Brain pericyte (primary cell): ENCODE results near the gene LNPEP.

Experiments used
- DNase-seq: peaks from one replicate; pipeline ENCODE4 v3.0.0-alpha.2; 2012; ENCODE audit warnings: low read depth, low spot score

The LNPEP gene

DNA sequence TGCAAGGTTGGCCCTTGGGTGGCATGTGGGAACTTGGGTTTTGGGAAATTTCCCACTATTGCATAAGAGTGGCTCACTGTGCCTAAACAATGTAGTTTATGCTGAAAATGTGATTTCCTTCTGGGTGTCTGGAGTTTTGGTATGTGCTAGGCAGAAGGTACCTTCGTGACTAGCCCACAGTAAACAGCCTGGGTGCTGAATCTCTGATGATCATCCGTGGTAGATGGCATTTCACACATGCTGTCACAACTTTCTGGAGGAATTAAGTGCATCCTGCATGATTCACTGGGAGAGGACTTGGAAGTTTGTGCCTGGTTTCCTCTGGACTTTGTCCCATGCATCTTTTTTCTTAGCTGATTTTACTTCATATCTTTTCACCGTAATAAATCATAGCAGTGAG, 64.5 kb downstream of the LNPEP start:
- no peak for DNase-seq

DNA sequence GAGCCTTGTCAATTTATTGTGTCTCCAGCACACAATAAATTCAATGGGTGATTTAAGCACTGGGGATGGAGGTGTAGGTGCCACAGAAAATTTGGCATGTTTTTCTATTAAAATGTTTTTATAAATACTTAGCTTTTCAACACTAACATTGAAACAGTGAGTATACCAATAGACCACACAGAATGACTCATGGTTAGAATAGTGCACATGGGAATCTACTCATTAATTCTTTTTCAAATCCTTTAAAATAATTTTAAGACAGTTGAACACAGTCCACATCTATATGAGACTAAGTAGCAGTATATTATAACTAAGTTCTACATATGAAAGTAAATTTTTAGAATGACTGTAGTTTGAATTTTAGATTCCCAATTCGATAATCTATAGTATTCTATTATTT, 67.1 kb downstream of the LNPEP start:
- no peak for DNase-seq

DNA sequence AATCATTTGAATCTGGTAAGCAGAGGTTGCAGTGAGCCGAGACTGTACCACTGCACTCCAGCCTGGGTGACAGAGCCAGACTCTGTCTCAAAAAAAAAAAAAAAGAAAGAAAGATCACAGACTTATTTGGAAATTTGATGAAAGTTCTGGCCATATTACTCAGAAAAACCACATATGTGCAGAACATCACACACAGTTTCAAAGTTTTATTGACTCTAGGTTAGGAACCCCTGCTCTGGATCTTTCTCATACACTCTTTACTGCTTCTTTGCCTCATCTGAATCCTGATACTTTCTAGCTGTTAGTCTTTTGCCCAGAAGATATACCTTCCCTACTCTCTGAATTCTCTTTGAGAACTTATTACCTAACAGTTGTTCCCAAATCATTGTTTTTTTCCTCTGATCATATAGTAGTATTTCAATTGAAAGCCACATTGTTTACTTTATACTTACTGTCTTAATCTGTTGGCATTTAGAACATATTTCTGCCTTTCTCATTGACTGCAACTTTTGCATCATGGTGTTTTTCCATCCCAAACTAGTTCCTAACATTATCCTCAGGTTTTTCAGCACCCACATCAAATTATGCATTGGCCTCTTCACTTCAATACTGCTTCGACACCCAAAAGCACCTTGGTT, 68.7 kb downstream of the LNPEP start:
- no peak for DNase-seq

- DNase-seq, result no peak
Measured at GRCh38 chr5:97006454-97007060, 70.7 kb downstream of the LNPEP start.

DNA sequence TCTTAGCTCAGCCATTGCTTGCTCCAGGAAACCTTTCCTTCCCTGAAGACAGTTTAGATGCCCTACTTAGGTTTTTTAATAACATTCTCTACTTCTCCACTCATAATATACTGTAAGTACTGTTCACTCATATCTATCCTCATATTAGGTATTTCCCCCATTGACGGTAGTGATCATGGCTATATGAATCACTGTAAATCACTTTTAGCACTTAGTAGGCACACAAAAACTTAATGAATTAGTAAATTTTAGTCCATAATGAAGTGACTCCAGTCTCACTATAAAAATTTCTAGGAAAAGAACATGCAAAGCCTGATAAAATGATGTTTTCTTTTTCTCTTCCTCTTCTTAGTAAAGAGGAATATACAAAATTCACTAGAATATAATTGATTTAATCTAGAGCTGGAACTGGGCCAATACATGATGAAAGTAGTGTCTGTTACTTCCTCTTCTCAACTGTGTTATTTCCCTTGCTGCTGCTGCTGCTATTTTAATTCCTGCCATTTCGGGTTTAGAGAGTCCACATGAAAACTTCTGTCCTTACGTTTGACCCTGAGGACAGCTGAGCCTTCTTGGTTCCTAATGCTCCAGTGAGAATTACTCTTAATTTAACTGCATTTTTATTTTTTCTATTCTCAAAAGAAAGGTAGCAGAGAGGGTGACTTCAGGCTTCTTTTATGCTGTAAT, 73.5 kb downstream of the LNPEP start:
- DNase-seq, result no peak

DNA sequence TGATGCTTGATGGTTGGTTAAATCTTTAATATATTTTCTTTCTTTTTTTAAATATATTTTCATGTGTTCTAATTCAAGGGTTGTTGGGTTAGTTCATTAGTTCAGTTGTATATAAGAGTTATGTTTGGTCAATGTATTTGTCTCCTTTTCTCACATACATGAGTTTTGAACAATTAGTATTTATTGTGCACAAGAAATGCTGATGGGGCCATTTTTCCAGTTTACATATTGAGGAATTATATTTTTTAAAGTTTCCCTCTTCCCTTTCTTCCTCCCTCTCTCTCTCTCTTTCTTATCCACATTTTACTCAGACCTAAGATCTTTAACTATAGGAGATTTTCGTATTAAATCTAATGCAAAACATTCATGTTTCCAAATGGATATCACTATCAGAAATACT, 74.0 kb downstream of the LNPEP start:
- DNase-seq, result no peak

GRCh38 chr5:97010606-97011005, 74.7 kb downstream of the LNPEP start:
- no peak for DNase-seq

GRCh38 chr5:97011567-97011966, 75.7 kb downstream of the LNPEP start:
- DNase-seq, result no peak

GRCh38 chr5:97019435-97020117, 83.7 kb downstream of the LNPEP start:
- DNase-seq, result no peak

GRCh38 chr5:97021416-97021815, 85.5 kb downstream of the LNPEP start:
- no peak for DNase-seq

DNA sequence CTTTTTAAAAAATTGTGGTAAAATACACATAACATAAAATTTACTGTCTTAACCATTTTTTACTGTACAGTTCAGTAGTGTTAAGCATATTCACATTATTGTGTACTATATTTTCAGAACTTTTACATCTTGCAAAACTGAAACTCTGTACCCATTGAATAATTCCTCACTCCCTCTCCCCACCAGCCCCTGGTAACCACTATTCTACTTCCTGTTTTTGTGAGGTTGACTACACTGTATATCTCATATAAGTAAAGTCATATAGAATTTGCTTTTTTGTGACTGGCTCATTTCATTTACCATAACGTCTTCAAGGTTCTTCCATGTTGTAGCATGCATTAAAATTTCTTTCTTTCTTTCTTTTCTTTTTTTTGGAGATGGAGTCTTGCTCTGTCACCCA, 87.0 kb downstream of the LNPEP start:
- DNase-seq, result no peak

DNA sequence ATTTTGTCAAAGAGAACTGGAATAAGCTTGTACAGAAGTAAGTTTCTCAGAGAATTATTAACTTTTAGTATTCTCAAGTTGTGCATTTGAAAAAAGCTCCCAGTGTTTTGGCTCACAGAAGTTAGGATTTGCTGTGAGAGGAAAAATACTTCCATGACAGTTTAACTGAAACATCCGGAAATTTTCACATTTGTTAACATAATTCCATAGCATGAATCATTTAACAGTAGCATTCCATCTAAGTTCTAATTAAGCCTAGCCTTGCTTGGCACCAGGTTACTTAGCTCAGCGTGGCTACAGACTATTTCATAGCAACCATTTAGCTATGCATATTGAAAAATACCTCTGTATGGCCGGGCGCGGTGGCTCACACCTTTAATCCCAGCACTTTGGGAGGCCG, 90.8 kb downstream of the LNPEP start:
- no peak for DNase-seq

- no peak for DNase-seq
Measured at GRCh38 chr5:97037819-97038218, 101.9 kb downstream of the LNPEP start.

GRCh38 chr5:97041239-97041638, 105.4 kb downstream of the LNPEP start:
- no peak for DNase-seq

DNA sequence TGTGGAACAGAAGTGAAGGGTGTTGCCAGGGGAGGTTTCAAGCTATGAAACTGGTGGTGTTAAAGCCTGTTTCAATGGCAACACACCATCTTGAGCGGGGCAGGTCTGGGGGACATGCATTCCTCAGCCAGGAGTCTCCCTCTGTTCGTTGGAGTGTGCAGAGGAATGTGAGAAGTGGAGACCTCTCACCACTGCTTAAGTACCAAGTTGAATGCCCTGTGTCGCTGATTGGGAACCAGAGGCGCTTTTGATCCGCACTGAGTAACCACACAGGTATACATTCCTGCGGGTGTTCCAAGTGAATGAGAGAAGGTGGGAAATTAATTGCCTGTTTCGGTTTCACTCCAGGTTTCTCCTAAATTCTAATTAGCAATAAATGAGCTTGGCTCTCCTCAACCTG, 107.1 kb downstream of the LNPEP start:
- DNase-seq, result no peak

DNA sequence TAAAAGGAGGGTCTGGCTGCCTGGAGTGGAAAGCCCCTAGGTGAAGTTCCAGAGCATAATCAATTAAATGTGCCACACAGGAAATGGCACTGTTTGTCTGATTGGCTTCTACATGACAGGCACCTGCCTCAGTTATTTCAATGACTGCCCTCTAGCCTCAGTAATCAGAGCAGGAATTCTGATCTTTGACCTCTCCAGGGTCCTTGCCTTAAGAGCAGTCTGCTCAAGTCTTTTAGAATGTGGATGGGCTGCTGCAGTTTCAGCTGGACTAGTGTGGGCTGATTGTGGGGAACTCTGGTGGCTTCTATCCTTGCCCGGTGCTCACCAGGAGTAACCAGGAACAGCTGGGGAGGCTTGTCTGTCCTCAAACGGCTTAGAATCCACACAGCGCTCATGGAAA, 107.6 kb downstream of the LNPEP start:
- no peak for DNase-seq

DNA sequence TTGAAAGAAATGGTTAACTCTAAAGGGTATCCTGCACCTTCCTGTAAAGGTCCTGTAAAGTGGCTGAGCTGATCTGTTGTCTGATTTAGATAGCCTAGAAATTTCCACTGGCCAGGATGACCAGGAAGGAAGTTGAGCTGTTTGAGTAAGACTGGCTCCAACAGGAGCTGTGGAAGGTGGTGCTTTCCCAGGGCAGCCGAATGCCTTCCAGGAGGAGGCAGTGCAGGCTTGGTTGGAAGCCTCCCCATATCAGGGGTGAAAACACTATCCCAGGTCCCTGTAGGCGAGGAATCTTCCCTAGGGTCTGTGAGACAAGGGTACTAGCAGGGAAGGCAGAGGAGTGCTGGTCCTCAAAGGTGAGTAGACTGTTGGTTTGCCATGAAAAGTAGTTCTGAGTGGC, 108.2 kb downstream of the LNPEP start:
- no peak for DNase-seq

- DNase-seq, result no peak
Measured at GRCh38 chr5:97046270-97046982, 110.5 kb downstream of the LNPEP start.

DNA sequence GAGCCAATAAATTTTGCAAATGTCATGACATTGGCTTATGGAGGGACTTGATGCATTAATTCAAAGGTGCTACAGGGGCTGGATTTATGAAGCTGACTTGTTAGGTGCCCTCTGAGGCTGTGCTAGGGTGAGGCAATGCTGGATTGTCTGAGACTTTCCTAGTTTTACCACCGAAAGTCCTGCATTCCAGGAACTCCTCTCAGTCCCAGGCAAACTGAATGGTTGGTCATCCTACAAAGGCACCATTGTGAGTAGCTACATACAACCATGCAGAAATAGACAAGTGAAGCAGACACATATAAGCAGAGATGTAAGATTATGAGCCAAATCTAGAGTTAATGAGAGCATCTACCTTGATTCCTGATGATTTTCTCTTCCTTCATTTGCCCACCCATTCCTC, 111.2 kb downstream of the LNPEP start:
- DNase-seq, result no peak

- no peak for DNase-seq
Measured at GRCh38 chr5:97049175-97049574, 113.3 kb downstream of the LNPEP start.

DNA sequence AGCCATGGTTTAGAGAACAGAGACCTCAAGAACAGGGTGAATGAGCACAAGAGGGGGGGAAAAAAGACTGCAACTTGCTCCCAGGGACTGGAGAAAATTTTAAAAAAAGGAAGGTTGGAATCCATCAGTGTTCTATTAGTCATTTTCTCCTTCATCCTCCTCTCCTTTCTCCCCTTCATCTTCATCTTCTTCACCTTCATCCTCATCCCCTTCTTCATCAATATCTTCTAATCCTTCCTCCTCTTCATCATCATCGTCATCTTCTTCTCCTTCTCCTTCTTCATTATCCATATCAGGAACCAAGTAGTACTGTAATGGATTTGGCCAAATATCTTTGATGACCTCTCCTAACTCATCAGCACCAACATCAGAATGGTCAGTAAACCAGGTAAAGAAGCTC, 120.4 kb downstream of the LNPEP start:
- no peak for DNase-seq

GRCh38 chr5:97062046-97062445, 126.2 kb downstream of the LNPEP start:
- DNase-seq, result no peak
